Vagina (tissue), 2 donors: ENCODE results near the gene FAM50B.

ENCODE experiments used
- POLR2A ChIP-seq, 2 donors: fragments of 450-650 bp; IDR thresholded peaks; one replicate each; pipeline ENCODE4 v1.6.1; 2017; ENCODE audit warnings: antibody characterized with exemption in 2 of 2, mild to moderate bottlenecking in 2 of 2, moderate library complexity in 2 of 2
- TF ChIP-seq, protein P1 (sequence below), 3 experiments: fragments of 450-650 bp in 2 of 3; fragments of 200-600 bp in 1 of 3; sonication (generic) in 1 of 3; IDR thresholded peaks; one replicate each; pipeline ENCODE4 v1.5.1; 2017 to 2019; ENCODE audit warnings: antibody characterized with exemption in 3 of 3, mild to moderate bottlenecking in 2 of 3, moderate library complexity in 2 of 3

DNA sequence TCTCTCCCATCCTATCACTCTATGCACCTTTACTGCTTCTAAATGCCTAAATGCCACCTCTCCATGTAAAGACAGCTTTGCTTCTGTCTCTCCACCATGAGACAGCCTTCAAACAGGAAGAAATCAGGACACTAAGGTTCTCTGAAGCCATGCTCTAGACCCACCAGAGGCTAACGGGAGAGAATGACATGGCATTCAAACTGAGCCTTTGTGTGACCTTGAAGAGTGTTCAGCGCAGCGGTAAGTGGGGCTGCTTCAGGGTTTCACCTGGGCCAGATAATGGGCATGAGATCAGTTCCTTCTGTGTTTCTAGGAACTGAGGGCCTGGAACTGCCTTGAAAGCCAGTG is 20.1 kb downstream of the FAM50B start:
- no peak for TF ChIP-seq POLR2A (IDR thresholded peaks at IDR 0.05)
- TF ChIP-seq, protein P1, sequence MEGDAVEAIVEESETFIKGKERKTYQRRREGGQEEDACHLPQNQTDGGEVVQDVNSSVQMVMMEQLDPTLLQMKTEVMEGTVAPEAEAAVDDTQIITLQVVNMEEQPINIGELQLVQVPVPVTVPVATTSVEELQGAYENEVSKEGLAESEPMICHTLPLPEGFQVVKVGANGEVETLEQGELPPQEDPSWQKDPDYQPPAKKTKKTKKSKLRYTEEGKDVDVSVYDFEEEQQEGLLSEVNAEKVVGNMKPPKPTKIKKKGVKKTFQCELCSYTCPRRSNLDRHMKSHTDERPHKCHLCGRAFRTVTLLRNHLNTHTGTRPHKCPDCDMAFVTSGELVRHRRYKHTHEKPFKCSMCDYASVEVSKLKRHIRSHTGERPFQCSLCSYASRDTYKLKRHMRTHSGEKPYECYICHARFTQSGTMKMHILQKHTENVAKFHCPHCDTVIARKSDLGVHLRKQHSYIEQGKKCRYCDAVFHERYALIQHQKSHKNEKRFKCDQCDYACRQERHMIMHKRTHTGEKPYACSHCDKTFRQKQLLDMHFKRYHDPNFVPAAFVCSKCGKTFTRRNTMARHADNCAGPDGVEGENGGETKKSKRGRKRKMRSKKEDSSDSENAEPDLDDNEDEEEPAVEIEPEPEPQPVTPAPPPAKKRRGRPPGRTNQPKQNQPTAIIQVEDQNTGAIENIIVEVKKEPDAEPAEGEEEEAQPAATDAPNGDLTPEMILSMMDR (IDR thresholded peaks at IDR 0.05): no peak
